ENCODE measurements around the gene DENND2A.

DNA sequence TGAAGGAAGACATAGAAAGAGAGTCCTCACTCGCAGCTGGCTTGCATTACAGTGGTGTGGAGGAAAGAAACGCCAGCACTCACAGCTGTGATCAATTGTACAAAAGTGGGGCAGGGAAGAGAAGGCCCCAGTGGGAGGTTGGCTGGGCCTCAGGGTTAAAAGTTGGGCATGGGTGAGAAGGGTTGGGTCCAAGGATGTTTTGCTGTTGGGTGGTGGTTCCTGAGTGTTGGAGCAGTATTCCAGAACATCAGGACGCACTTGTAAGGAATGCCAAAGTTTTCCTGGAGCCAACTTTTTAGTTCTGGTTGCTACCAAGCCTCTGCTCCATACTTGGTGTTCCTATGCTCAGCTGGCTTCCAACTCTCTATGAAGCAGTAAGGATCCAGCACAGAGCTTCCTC is 105.9 kb downstream of the DENND2A start:
- TF ChIP-seq CTCF (IDR thresholded peaks at IDR 0.05; ENCODE audit: insufficient read depth, low read length), result no peak
- no peak for TF ChIP-seq POLR2AphosphoS5 (IDR thresholded peaks at IDR 0.05; ENCODE audit: low read depth)

Measured in HL-60 (cell line).